Measurements from ENCODE around the gene PDE7B. TPM values are rescaled to one million over a fixed set of nuclear protein-coding genes. Genes with fewer than 3 reads are reported as not detected.

Gene PDE7B
- total and polyA plus RNA-seq, 2 of the 8 experiments (the other 6 are each of a cell fraction or from before 2014, with no cell fraction given) = not detected

- Histone ChIP-seq H4K8ac (ENCODE audit: extremely low read depth, insufficient read depth, low read length) (no peak overlapping the region), H3K27ac (ENCODE audit: low read depth, low read length) (no peak overlapping the region), H4K5ac (ENCODE audit: insufficient read length, low read depth, low read length) (no peak overlapping the region), H3K79me1 (ENCODE audit: low read depth, low read length) (no peaks in the 10 kb centered on the region), H3K23ac (ENCODE audit: insufficient read length) (no peak overlapping the region), H2AK5ac (ENCODE audit: low read depth, low read length) (no peak overlapping the region), H3K36me3 (ENCODE audit: control insufficient read depth in 2 of 4, insufficient read depth in 4 of 4, low read length in 3 of 4) (no peaks in the 10 kb centered on the region), H3K14ac (ENCODE audit: insufficient read length) (no peak overlapping the region), H2AFZ (ENCODE audit: low read length) (no peak overlapping the region), H3K56ac (replicated peaks; ENCODE audit: insufficient read length, low read depth, low read length) (no peak overlapping the region), H3K27me3 (replicated peaks in 1 of 4; ENCODE audit: control insufficient read depth in 3 of 4, extremely low read depth in 1 of 4, insufficient read depth in 3 of 4, low read length in 3 of 4) (no peaks in the 10 kb centered on the region), H2BK5ac (ENCODE audit: low read depth, low read length) (no peak overlapping the region), H3K4me2 (ENCODE audit: insufficient read depth in 1 of 2, low read depth in 2 of 2, low read length in 2 of 2) (no peak overlapping the region), H2BK120ac (replicated peaks; ENCODE audit: low read depth, low read length) (no peak overlapping the region), H2BK20ac (ENCODE audit: low read length) (no peak overlapping the region), H2BK12ac (ENCODE audit: low read depth, low read length) (no peak overlapping the region), H3K9me3 (ENCODE audit: insufficient read depth in 2 of 2, low read depth in 1 of 2, low read length in 1 of 2) (no peaks in the 10 kb centered on the region), H3K79me2 (ENCODE audit: control insufficient read depth in 1 of 2, insufficient read depth in 2 of 2, low read length in 2 of 2) (no peaks in the 10 kb centered on the region), H3K18ac (ENCODE audit: extremely low read depth, low read length) (no peak overlapping the region), H4K91ac (replicated peaks; ENCODE audit: insufficient read length, low read length) (no peak overlapping the region), H4K20me1 (replicated peaks in 1 of 2; ENCODE audit: control insufficient read depth in 1 of 2, insufficient read depth in 2 of 2, low read length in 2 of 2) (no peaks in the 10 kb centered on the region), H3K4me1 (replicated peaks in 1 of 4; ENCODE audit: control insufficient read depth in 3 of 4, insufficient read depth in 4 of 4, low read length in 3 of 4) (no peaks in the 10 kb centered on the region), H3K23me2 (ENCODE audit: low read depth, low read length) (no peaks in the 10 kb centered on the region), H3K4ac (replicated peaks; ENCODE audit: insufficient read length, low read depth, low read length) (no peak overlapping the region), H2BK15ac (ENCODE audit: low read length) (no peak overlapping the region), H3K9ac (replicated peaks in 1 of 4; ENCODE audit: extremely low read depth in 1 of 4, low read depth in 3 of 4, low read length in 3 of 4) (no peak overlapping the region), H3K4me3 (ENCODE audit: extremely low read depth in 1 of 4, insufficient read depth in 2 of 4, low read depth in 3 of 4, low read length in 4 of 4) (no peak overlapping the region)
- POLR2A ChIA-PET (ENCODE audit: partially characterized antibody) = no interaction called here
- CTCF ChIA-PET (ENCODE audit: partially characterized antibody) = interaction anchor here (1.1 kb wide), 1 partner anchor 21 kb away, joined by 4 read pairs; no protein-coding TSS in a partner anchor
- FAIRE-seq (no peak), DNase-seq (ENCODE audit: low read depth in 1 of 2, low spot score in 2 of 2) (no peak)
- TF ChIP-seq TEAD4 (IDR thresholded peaks at IDR 0.05; ENCODE audit: low read depth, low read length) (no peak), EP300 (IDR thresholded peaks at IDR 0.05; ENCODE audit: borderline replicate concordance in 1 of 2, low read depth in 2 of 2, low read length in 2 of 2) (no peak), POLR2AphosphoS5 (IDR thresholded peaks at IDR 0.05; ENCODE audit: low read depth, low read length) (no peak), TBP (IDR thresholded peaks at IDR 0.05; ENCODE audit: low read depth, low read length) (no peak), YY1 (IDR thresholded peaks at IDR 0.05; ENCODE audit: low read depth, low read length) (no peak), ATF2 (IDR thresholded peaks at IDR 0.05; ENCODE audit: low read length) (no peak), BRCA1 (IDR thresholded peaks at IDR 0.05; ENCODE audit: low read depth, low read length) (no peak), POLR2A (IDR thresholded peaks at IDR 0.05; ENCODE audit: control extremely low read depth in 1 of 2, low read depth in 2 of 2, low read length in 2 of 2) (no peak), CREB1 (IDR thresholded peaks at IDR 0.05) (no peak), CTBP2 (IDR thresholded peaks at IDR 0.05; ENCODE audit: borderline replicate concordance, insufficient read depth, insufficient read length, low read length) (no peak), MAX (IDR thresholded peaks at IDR 0.05) (no peak), EZH2 (IDR thresholded peaks at IDR 0.05; ENCODE audit: low read depth, low read length, severe bottlenecking) (no peak), KDM4A (IDR thresholded peaks at IDR 0.05; ENCODE audit: low read depth, low read length, severe bottlenecking) (no peak), JUN (IDR thresholded peaks at IDR 0.05; ENCODE audit: low read depth, low read length) (no peak), SIRT6 (IDR thresholded peaks at IDR 0.05; ENCODE audit: low read length) (no peak)
Observed at GRCh38 chr6:135888818-135889217, 37.3 kb downstream of the PDE7B start.

Data from H1 (cell line).